ENCODE data around the gene CRTC2. TPM values are rescaled to one million over a fixed set of nuclear protein-coding genes. Genes with fewer than 3 reads are reported as not detected.

CRTC2 gene
- total RNA-seq, 3 donors from 2014 or later = 30.0 to 47.3 (median 47.1) TPM

DNA sequence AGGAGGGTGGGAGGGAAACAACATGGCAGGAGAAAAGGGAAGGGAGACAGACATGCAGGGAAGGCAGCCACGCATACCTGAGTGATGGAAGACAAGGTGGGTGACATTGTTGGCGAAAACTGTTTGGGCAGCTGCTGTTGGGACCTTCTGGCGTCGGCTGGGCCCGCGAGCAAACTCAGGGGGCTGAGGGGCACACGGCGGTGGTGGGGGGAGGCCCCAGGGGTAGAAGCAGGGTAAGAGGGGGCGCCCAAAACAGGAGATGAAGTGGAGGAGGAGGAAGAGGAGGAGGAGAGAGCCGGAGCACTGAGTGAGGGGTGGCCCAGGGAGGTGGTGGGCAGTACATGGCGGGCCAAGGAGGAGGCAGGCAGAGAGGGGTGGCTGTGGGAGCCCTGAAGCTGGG, 7.2 kb downstream of the CRTC2 start:
- Histone ChIP-seq H3K36me3 (ENCODE audit: low read depth) (peaks cover 9% of the 10 kb centered on the region), H3K4me1 (ENCODE audit: low read depth) (peaks cover 7% of the 10 kb centered on the region), H3K9me3 (no peaks in the 10 kb centered on the region), H3K4me3 (no peak overlapping the region)
- ATAC-seq = no peak
- intact Hi-C loops (cut with DNase I, micrococcal nuclease) = no loop called here
- TF ChIP-seq, protein P1, sequence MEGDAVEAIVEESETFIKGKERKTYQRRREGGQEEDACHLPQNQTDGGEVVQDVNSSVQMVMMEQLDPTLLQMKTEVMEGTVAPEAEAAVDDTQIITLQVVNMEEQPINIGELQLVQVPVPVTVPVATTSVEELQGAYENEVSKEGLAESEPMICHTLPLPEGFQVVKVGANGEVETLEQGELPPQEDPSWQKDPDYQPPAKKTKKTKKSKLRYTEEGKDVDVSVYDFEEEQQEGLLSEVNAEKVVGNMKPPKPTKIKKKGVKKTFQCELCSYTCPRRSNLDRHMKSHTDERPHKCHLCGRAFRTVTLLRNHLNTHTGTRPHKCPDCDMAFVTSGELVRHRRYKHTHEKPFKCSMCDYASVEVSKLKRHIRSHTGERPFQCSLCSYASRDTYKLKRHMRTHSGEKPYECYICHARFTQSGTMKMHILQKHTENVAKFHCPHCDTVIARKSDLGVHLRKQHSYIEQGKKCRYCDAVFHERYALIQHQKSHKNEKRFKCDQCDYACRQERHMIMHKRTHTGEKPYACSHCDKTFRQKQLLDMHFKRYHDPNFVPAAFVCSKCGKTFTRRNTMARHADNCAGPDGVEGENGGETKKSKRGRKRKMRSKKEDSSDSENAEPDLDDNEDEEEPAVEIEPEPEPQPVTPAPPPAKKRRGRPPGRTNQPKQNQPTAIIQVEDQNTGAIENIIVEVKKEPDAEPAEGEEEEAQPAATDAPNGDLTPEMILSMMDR (IDR thresholded peaks at IDR 0.05) = no peak
- DNase-seq = no peak

DNA sequence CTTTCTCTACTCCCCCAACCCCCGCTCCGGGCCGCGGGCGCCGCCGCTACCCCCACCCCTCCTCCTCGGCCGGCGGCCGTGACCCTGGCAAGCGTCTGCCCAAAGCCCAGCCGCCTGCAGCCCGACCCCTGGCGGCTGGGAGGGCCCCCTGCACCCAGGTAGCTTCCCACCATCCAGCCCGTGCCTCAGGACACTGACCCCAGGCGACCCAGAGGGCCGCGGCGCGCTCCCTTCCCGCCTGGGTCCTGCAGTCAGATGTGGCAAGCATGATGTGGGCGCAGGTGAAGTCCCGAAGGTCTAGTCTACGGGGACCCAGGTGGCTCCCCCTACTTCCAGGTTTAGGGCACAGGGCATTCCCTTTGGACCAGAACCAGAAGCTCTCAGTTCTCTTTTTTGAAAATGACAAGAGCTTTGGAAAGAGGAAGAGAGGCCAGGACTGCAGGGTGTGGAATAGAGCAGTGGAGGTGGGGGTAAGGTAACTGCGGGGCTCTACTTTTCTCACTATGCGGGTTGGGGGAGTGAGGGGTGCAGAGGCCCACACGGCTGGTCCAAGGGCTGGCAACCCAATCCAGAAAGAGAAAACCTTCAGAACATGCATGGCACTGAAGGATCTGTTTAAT, 11.7 kb downstream of the CRTC2 start, which contains the start of gene DENND4B:
Gene DENND4B, minus strand, starts transcription at position 97 of the 620 bp plus-strand sequence. CDS start 2,344 bp downstream, outside the sequence.
- peaks cover 13% of the 10 kb centered on the region for H3K4me1 ChIP-seq (ENCODE audit: low read depth)
- intact Hi-C loops (cut with DNase I, micrococcal nuclease) = loop anchor here in 1 of 2 donors (10.0 kb wide), 2 partner anchors 122 to 152 kb away; no protein-coding TSS in a partner anchor
- DNase-seq (peak; percentile 83 to 89 (median 89)), ATAC-seq (peak; percentile 88)
- no peaks in the 10 kb centered on the region for H3K36me3 ChIP-seq (ENCODE audit: low read depth)
- TF ChIP-seq, protein P1 (IDR thresholded peaks at IDR 0.05) = peak; percentile 91
- H3K9me3 ChIP-seq = no peaks in the 10 kb centered on the region
- peak within 1 kb of the TSS; percentile 87 for H3K4me3 ChIP-seq

DNA sequence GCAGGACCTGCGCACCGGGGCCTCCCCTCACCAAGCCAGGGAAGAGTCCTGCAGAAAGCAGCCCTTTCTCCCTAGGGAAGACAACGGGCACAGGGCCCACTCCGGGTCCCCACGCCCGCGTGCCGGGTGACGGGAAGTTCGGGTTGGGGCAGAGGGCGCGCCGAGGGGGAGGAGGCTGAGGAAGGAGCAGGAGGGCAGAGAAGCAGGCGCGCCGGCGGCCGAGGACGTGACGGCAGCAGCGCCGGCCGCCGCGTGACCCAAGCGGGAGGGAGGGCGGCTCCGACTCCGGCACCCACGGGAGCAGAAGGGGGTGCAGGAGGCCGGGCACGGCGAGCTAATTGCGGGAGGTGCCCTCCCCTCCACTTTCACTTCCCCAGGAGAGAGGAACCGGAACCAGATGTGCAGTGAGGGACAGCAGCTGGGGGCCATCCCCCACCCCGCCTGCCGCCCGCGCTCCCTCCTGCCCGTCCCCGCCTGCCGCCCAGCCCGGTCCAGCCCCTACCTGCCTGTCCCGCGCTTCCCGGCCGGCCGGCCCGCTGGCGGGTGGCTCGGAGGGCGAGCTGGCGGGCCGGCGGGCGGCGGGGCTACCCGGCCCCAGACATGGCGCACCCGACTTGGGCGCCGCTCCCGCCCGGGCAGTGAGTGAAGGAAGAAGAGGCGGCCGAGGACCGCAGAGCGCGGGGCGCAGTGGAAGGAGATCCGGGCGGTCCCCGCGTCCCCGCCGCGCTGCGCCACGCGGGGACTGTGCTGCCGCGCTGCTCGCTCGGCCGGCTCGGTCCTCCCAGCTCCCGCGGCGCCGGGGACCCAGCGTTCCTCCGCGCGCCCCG, 12.4 kb downstream of the CRTC2 start:
- intact Hi-C loops (cut with DNase I, micrococcal nuclease) = loop anchor here in 1 of 2 donors (10.0 kb wide), 2 partner anchors 121 to 151 kb away; no protein-coding TSS in a partner anchor
- peak; percentile 83 to 94 (median 91) for DNase-seq
- TF ChIP-seq, protein P1 (IDR thresholded peaks at IDR 0.05) = no peak
- Histone ChIP-seq H3K4me3 (peak overlapping the region; percentile 87), H3K36me3 (ENCODE audit: low read depth) (no peaks in the 10 kb centered on the region), H3K9me3 (no peaks in the 10 kb centered on the region), H3K4me1 (ENCODE audit: low read depth) (peaks cover 13% of the 10 kb centered on the region)
- peak; percentile 85 for ATAC-seq

DNA sequence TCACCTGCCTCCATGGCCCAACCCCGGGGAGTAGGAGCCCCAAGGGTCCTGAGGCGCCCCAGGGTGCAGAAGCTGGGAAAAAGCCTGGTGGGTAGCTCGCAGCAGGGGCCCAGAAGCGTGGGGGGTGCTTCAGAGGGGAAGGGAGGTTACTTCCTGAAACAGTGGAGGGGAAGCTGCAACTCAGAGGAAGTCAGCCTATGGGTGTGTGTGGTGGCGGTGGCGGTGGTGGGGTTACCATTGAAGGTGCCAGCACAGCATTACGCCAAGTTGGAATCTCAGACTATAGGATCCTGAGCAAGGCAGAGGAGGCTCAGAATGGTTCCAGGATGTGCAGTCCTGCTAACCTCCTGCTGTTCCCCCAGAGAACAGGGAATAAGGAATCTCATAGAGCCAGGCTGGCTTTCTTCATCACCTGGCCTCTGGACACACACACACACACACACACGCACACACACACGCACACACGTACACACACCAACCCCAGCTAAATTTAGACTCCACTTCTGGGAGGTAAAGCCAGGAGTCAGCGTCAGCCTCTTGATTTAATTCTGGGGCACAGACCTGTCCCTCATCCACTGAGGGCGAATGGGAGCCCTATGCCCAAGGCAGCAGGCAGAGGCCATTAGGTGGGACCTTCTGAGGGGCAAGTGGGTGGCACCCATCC, 13.1 kb downstream of the CRTC2 start:
- peak overlapping the region; percentile 87 for H3K4me3 ChIP-seq
- peaks cover 13% of the 10 kb centered on the region for H3K4me1 ChIP-seq (ENCODE audit: low read depth)
- DNase-seq = peak; percentile 66 to 86 (median 69)
- intact Hi-C loops (cut with DNase I, micrococcal nuclease) = loop anchor here in 1 of 2 donors (10.0 kb wide), 2 partner anchors 120 to 150 kb away; no protein-coding TSS in a partner anchor
- ATAC-seq = peak; percentile 49
- no peaks in the 10 kb centered on the region for H3K36me3 ChIP-seq (ENCODE audit: low read depth)
- no peaks in the 10 kb centered on the region for H3K9me3 ChIP-seq
- TF ChIP-seq, protein P1 (IDR thresholded peaks at IDR 0.05) = no peak

DNA sequence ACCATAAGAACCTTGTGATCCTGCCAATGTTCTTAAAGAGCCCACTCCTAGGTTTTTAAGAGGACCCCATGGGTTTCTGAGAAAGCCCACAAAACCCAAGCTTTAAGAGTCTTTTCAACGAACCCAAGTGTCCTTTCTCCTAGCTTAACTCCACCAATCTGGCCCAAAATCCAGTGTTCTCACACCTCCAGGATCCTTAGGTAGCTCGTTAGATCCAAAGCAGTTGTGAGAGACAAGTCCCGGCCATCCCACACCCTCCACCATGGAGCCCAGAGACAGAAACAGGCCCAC, 13.6 kb downstream of the CRTC2 start:
- peaks cover 13% of the 10 kb centered on the region for H3K4me1 ChIP-seq (ENCODE audit: low read depth)
- no peaks in the 10 kb centered on the region for H3K9me3 ChIP-seq
- TF ChIP-seq, protein P1 (IDR thresholded peaks at IDR 0.05) = no peak
- no peak for ATAC-seq
- H3K4me3 ChIP-seq = no peak overlapping the region
- H3K36me3 ChIP-seq (ENCODE audit: low read depth) = no peaks in the 10 kb centered on the region
- intact Hi-C loops (cut with DNase I, micrococcal nuclease) = loop anchor here in 1 of 2 donors (10.0 kb wide), 2 partner anchors 120 to 150 kb away; no protein-coding TSS in a partner anchor
- peak in 1 of 3 donors; percentile 26 for DNase-seq
